RPMI8226 (cell line): ENCODE data around the gene RNF4.
"Not testable (repeated sequence)": the region's sequence is repeated elsewhere in the genome, so short reads cannot be mapped to it uniquely, and the experiment has no call there.

Source experiments
- DNase-seq: peaks from one replicate; pipeline ENCODE4 v3.0.0-alpha.2; 2015

Gene RNF4, protein sequence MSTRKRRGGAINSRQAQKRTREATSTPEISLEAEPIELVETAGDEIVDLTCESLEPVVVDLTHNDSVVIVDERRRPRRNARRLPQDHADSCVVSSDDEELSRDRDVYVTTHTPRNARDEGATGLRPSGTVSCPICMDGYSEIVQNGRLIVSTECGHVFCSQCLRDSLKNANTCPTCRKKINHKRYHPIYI

DNA sequence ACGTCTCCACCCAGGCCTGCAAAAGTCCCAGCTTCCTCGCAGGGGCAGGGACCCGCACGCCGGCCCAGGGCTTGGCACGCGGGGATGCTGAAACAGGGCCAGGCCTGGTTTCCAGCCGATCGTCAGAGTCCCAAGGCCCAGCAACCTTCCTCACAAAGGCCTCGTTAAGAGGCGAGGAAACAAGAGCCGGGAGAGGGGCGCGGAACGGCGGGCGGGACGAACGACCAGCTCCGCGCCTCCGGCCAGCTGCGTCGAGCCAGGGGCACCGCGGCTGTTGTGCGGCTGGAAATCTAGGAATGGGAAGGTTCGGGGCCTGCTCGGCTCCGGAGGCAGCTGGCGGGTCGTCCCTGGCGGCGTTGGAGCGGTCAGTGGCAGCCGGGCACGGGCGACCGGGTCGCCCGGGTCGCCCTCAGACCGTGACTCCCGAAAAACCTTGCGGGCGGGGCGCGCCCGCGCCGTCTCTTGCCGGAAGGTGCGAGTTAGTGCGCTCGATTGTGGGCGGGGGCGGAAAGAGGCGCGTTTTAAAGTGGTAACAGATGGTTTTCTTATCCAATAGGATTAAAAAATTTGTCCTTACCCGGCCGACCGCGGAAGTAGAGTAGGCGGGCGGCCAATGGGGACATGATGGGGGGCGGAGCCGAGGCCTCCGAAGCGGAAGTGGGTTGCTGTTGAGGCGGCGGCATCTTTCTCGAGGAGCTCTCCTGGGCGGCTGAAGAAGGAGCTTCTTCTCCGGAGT is at the start of gene RNF4:
TSS of gene RNF4 (plus strand) at position 651 of the 736 bp plus-strand sequence. CDS start 21,388 bp downstream, outside the sequence.
- DNase-seq: peak; percentile 95

GRCh38 chr4:2419814-2420213 is 49.1 kb upstream of the RNF4 start:
- DNase-seq: no peak

DNA sequence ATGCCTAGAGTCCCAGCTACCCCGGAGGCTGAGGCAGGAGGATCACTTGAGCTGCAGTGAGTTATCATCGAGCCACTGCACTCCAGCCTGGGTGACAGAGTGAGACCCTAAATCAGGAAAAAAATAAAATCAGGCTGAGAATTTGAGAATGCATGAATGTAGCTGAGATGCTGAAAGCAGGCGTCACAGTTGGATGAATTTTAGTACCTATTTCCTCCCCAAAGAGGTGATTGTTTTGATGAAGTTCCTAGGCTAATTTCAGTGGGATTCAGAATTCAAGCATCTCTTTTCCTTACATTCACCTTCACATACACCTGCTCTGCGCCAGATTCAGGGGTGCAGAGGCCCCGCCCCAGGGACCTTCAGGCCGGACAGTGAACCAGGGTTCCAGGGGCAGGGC is 47.0 kb upstream of the RNF4 start:
- DNase-seq: no peak

DNA sequence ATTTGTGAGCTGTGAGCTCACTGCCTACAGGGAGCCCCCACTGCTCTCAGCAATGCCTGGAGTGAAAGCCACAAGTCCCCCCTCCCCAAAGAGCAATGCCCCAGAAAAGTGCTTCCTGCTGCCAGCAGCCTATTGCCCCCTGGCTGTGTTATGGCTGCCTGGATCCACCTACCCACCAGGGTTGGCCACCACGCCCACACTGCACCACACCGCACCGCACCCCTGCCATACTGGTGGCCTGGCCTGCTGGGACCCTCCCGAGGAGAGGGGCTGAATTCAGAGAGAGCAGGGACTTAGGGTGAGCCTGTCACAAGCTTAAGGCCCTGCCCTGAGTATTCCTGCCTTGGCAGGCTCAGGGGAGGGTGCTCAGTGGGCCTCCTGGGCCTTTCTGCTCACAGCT is 45.8 kb upstream of the RNF4 start:
- no peak for DNase-seq

GRCh38 chr4:2423695-2424094 is 45.2 kb upstream of the RNF4 start:
- DNase-seq: no peak

DNA sequence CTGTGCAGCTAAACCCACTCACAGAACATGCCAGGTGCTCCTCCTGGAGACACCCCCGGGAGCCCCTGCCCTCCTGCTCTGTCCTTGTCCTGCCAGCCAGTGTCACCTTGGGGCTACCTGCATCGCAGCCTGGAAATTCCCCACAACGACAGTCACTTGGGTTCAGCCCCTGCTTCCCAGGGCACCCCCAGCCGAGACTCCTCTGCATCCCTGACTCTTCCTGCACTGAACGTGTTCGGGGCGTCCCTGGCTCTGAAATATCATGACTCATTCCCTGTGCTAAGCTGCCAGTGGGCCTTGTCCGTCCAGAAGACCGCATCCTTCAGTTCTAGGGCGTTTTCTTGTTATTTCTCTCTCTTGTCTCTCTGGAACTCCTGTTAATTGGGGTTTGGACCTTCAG is 44.3 kb upstream of the RNF4 start:
- DNase-seq: no peak

DNA sequence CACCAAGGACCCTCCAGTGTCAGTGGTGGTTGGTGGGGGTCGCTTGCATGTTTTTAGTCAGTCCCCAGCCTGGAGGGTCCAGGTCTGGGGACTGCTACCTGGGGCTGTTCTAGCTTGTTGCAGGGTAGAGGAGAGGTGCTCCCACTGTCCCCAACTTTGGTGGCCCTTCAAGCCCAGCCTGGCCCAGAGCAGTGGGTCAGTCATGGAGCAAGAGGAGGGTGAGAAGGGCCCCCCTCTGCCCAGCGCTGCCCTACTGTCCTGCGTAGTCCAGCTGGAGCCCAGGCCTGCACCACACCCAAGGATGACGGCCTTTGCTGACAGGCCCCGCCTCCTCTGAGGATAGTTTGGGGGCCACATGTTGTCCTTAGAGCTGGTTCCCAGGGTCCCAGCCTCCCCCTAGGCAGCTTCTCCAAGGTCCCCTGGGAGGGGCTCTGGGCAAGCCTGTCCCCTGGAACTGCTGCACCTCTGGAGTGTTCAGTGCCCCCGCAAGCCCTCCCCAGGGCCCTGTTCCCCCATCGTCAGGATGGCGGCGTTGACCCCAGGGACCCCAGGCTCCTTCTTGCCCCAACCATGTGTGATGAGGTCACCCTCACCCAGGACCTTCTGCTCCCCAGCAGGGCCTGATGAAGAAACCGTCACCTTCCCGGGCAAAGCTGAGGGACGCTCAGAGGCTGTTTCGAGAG is 43.4 kb upstream of the RNF4 start:
- DNase-seq: no peak

- DNase-seq: no peak
Measured at GRCh38 chr4:2426069-2426397, 42.9 kb upstream of the RNF4 start.

DNA sequence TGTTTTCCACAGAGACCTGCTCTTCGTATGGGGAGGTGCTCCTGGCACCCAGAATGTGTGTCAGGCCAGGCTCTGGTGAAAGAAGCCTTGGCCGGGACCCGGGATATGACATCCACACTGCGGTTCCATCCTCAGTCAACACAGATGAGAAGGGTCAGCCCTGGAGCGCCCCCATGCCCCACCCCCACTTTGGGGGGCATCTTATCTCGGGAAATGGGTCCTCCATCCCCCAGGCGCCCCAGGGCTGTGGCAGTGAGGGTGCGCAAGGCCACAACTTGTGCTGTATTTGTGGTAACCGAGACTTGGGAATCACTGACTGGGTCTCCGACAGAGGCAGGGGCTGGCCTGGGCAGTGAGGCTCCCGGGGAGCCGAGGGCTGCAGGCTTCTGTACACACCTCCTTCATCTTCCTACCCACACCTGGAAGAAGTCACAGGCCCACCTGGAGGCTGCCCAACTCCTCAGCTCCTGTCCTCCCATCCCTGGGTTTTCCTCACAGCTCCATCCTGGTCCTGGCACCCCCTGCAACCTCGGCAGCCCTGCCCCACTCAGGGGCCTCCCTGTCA is 42.1 kb upstream of the RNF4 start:
- DNase-seq: no peak

- DNase-seq: no peak
Measured at GRCh38 chr4:2427383-2428334, 41.2 kb upstream of the RNF4 start.

DNA sequence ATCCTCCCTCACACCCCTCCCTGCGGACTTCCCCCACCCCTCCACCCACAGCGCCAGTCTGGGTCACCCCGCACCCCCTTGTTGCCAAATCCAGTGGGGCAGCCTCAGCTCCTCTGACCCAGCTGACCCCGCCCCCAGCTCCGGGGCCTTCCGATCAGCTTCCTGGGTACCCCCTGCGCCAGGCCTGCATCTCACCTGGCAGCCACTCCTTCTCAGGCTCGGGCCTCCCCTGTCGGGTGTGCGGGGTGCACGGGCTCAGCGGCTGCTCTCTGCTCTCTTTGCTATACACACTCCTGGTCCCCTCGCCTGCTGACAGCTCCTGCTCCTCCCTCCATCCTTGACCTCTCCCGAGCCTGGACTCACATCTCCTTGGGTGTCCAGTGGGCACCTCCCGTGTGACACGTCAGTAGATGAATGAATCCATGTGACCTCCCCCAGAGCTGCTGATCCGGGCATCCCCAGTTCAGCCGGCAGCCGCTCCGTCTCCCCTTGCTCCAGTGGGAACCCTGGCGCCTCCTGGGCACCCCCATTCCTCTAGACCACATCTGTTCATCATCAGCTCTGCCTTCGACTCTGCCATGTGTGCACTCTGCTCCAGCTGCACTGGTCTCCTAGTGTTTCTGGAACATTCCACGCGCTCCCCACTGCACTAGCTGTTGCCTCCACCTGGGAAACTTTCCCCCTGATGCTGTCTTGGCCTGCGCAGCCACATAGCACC is 40.3 kb upstream of the RNF4 start:
- DNase-seq: no peak

DNA sequence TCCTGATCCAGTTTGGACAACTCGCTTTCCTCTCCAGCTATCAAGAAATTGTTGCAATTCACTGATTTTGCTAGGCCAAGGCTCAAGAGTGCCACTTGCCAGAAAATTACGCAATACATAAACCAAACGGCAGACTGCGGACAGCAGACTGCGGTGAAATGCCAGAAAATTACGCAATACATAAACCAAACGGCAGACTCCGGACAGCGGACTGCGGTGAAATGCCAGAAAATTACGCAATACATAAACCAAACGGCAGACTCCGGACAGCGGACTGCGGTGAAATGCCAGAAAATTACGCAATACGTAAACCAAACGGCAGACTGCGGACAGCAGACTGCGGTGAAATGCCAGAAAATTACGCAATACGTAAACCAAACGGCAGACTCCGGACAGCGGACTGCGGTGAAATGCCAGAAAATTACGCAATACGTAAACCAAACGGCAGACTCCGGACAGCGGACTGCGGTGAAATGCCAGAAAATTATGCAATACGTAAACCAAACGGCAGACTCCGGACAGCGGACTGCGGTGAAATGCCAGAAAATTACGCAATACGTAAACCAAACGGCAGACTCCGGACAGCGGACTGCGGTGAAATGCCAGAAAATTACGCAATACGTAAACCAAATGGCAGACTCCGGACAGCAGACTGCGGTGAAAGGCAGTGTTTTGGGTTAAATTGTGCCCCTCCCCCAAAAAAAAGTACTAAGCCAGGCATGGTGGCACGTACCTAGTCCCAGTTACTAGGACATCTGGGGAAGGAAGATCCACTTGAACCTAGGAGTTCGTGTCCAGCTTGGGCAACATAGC is 38.8 kb upstream of the RNF4 start:
- DNase-seq: not testable (repeated sequence)

DNA sequence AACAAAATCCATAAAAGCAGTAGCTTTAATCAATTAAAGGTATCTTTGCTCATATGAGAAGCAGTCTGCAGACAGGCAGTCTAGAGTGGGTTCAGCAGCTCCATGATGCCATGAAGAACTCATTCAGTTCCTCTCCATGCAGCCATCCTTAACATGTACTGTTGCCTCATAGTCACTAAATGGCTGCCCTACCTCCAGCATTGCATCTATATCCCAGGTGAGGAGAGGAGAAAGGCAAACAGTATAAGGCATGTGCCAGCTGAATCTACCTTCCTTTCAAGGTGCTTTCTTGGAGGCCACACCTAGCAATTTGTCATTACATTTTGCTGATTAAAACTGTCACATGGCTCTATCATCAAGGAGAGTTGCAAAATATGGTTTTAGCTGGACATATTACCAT is 36.9 kb upstream of the RNF4 start:
- DNase-seq: no peak

DNA sequence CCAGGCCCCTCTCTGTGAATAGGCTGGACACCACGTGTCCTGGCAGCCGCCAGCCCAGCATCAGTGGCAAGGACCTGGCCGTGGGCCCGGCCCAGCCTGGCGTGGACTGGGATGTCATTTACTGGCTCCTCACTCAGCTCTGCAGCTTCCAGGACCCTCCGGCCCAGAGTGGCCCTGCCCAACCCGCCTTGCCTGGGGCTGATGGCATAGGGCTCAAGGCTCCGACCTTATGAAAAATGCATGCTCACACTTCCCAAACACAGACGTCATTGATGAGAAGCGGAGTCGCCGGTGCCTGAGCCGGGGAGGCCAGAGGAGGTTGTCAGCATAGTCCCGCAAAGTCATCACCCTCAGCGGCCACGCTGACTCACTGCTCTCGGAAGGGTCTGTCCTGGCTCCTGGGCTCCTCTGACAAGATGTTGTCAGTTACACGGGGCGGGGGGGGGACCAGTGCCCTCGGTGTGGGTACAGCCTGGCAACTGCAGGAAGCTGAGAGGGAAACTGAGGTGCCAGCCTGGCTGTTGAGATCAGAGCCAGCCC is 35.8 kb upstream of the RNF4 start:
- DNase-seq: no peak

- no peak for DNase-seq
Measured at GRCh38 chr4:2433609-2434350, 35.1 kb upstream of the RNF4 start.

- no peak for DNase-seq
Measured at GRCh38 chr4:2434420-2434819, 34.5 kb upstream of the RNF4 start.

GRCh38 chr4:2436301-2436700 is 32.6 kb upstream of the RNF4 start:
- no peak for DNase-seq

GRCh38 chr4:2436761-2437474 is 32.0 kb upstream of the RNF4 start:
- no peak for DNase-seq

DNA sequence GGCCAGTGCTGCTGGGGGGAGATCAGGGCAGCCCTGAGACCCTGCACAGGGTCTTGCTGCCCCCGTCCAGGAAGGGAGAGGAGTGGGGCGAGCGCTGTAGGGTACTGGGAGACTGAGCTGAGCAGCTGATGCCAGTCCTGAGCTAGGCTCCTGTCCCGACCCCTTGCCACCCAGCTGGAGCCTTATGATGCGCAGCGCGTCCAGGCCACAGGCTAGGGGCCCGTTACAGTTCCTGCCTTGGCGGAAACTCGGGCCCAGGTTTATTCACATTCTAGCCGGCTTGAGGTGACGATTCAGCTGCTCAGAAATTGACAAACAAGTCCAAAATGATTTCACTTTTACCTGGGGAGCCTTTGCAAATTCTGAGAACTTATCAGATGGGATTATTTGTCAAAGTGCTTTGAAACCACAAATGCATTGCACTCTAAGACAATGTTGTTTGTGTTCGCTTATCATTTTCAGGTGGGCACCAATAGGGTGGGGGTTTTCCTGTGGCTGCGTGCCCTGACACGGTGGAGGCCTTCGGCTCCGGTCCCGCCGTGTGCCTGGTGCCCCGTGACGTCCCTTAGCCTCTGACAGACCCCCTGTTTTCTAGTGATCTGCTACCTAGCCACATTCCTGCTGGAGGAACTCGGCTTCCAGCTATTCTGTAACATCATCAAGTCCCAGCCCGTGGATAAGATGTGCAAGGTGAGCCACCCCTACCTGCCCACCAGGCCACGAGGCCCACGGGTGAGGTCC is 31.3 kb upstream of the RNF4 start:
- no peak for DNase-seq
